ENCODE data around the gene IL3. TPM values are rescaled to one million over a fixed set of nuclear protein-coding genes. Genes with fewer than 3 reads are reported as not detected.

Gene IL3
- total and polyA plus RNA-seq, 2 of the 4 experiments (the other 2 are of a cell fraction) = not detected

DNA sequence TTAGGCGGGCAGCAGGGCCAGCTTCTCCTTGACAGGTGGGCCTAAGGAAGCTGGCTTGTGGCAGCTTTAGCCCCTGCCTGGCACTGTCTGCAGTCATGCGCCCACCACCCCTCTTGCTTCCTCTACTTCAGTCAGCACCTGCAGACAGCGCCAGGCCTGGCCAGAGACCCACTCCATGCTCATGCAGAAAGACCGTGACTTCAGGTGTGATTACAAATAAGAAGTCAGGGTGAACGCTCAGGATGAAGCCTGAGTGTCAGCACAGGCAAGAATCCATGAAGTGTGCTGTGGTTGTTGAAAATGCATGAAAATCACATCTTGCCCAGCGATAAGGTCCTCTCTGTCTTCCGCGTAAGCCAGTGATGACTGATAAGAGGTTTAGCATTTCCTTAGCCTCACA, 16.5 kb downstream of the IL3 start:
- no peak overlapping the region for H2BK5ac ChIP-seq (ENCODE audit: low read depth, low read length, poor library complexity, severe bottlenecking)
- H3K9me3 ChIP-seq (ENCODE audit: control insufficient read depth, insufficient read depth, low read length) = no peaks in the 10 kb centered on the region
- no peak overlapping the region for H2AK9ac ChIP-seq (replicated peaks; ENCODE audit: low read depth, low read length, poor library complexity)
- TF ChIP-seq, protein P1, sequence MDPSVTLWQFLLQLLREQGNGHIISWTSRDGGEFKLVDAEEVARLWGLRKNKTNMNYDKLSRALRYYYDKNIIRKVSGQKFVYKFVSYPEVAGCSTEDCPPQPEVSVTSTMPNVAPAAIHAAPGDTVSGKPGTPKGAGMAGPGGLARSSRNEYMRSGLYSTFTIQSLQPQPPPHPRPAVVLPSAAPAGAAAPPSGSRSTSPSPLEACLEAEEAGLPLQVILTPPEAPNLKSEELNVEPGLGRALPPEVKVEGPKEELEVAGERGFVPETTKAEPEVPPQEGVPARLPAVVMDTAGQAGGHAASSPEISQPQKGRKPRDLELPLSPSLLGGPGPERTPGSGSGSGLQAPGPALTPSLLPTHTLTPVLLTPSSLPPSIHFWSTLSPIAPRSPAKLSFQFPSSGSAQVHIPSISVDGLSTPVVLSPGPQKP (IDR thresholded peaks at IDR 0.05; ENCODE audit: borderline replicate concordance, low read depth, low read length) = no peak
- no peak for TF ChIP-seq MAFK (IDR thresholded peaks at IDR 0.05; ENCODE audit: low read depth, low read length)
- no peak for TF ChIP-seq RAD21 (IDR thresholded peaks at IDR 0.05; ENCODE audit: low read length)
- TF ChIP-seq BHLHE40 (IDR thresholded peaks at IDR 0.05; ENCODE audit: low read depth, low read length) = no peak
- no peak for TF ChIP-seq CHD1 (IDR thresholded peaks at IDR 0.05; ENCODE audit: low read depth, low read length)
- TF ChIP-seq, protein P2, sequence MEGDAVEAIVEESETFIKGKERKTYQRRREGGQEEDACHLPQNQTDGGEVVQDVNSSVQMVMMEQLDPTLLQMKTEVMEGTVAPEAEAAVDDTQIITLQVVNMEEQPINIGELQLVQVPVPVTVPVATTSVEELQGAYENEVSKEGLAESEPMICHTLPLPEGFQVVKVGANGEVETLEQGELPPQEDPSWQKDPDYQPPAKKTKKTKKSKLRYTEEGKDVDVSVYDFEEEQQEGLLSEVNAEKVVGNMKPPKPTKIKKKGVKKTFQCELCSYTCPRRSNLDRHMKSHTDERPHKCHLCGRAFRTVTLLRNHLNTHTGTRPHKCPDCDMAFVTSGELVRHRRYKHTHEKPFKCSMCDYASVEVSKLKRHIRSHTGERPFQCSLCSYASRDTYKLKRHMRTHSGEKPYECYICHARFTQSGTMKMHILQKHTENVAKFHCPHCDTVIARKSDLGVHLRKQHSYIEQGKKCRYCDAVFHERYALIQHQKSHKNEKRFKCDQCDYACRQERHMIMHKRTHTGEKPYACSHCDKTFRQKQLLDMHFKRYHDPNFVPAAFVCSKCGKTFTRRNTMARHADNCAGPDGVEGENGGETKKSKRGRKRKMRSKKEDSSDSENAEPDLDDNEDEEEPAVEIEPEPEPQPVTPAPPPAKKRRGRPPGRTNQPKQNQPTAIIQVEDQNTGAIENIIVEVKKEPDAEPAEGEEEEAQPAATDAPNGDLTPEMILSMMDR (conservative IDR thresholded peaks at IDR 0.05; ENCODE audit: low read depth, low read length) = no peak
- TF ChIP-seq POLR2A (IDR thresholded peaks at IDR 0.05; ENCODE audit: low read depth, low read length) = no peak
- TF ChIP-seq SMC3 (IDR thresholded peaks at IDR 0.05; ENCODE audit: low read depth, low read length) = no peak
- no peak for TF ChIP-seq MXI1 (IDR thresholded peaks at IDR 0.05; ENCODE audit: borderline replicate concordance, low read depth, low read length)
- no peak for TF ChIP-seq CEBPB (IDR thresholded peaks at IDR 0.05; ENCODE audit: low read depth, low read length)
- TF ChIP-seq MAZ (IDR thresholded peaks at IDR 0.05; ENCODE audit: borderline replicate concordance, low read depth, low read length) = no peak
- TF ChIP-seq RCOR1 (IDR thresholded peaks at IDR 0.05; ENCODE audit: insufficient replicate concordance, low read length) = no peak
- no peak for TF ChIP-seq RFX5 (IDR thresholded peaks at IDR 0.05; ENCODE audit: low read depth, low read length)
- TF ChIP-seq FOS (IDR thresholded peaks at IDR 0.05; ENCODE audit: low read depth, low read length) = no peak
- no peak for TF ChIP-seq NFE2L2 (IDR thresholded peaks at IDR 0.05; ENCODE audit: low read depth, low read length)
- H3K9me1 ChIP-seq (ENCODE audit: insufficient read depth, low read length) = peaks cover 6% of the 10 kb centered on the region; the same call in 1 of the 2 replicates
- no peak overlapping the region for H2BK120ac ChIP-seq (ENCODE audit: low read depth, low read length)
- no peak overlapping the region for H3K56ac ChIP-seq (ENCODE audit: extremely low read depth, insufficient read depth, low read length)
- no peaks in the 10 kb centered on the region for H3K79me1 ChIP-seq (ENCODE audit: low read depth in 1 of 2, low read length in 2 of 2)
- H4K8ac ChIP-seq (ENCODE audit: low read depth in 2 of 2, low read length in 2 of 2) = no peak overlapping the region
- H2AFZ ChIP-seq (replicated peaks; ENCODE audit: low read length, poor library complexity) = no peak overlapping the region
- CTCF ChIA-PET = interaction anchor here (0.6 kb wide), 1 partner anchor 103 kb away, joined by 3 read pairs; no protein-coding TSS in a partner anchor
- H3K4me2 ChIP-seq (ENCODE audit: low read depth, low read length) = no peak overlapping the region
- no peaks in the 10 kb centered on the region for H3K36me3 ChIP-seq (ENCODE audit: control insufficient read depth, insufficient read depth, low read length)
- POLR2A ChIA-PET (ENCODE audit: unreplicated experiment) = no interaction called here
- intact Hi-C loops (cut with micrococcal nuclease) (no loop called here), in situ Hi-C loops (cut with MboI; ENCODE audit: low sequenced_read_pairs) (loop anchor here (25.0 kb wide), 1 partner anchor 410 kb away; the partner anchor contains the start of gene IRF1), dilution Hi-C loops (cut with HindIII; ENCODE audit: low sequenced_read_pairs, unreplicated experiment) (no loop called here)
- peaks cover 6% of the 10 kb centered on the region for H3K4me1 ChIP-seq (ENCODE audit: control insufficient read depth, insufficient read depth, low read length)
- WGBS, 2 experiments (ENCODE audit: extremely low coverage in 2 of 2, insufficient read length in 1 of 2) = 100% methylated on average over 3 of the region's 8 CpGs; no CpG with 5 or more reads in 1 of the 2 experiments
- H3K18ac ChIP-seq (ENCODE audit: low read depth, low read length) = no peak overlapping the region
- ATAC-seq (ENCODE audit: low read depth) = no peak
- no peak overlapping the region for H4K91ac ChIP-seq (ENCODE audit: insufficient read depth, low read depth, low read length)
- H3K27ac ChIP-seq (ENCODE audit: insufficient read depth, low read length) = no peak overlapping the region
- H2AK5ac ChIP-seq (ENCODE audit: low read depth, low read length) = no peak overlapping the region
- H3K14ac ChIP-seq (replicated peaks; ENCODE audit: low read depth, low read length) = no peak overlapping the region
- no peak overlapping the region for H3K4me3 ChIP-seq (ENCODE audit: insufficient read depth, low read depth, low read length)
- no peak overlapping the region for H2BK20ac ChIP-seq (ENCODE audit: low read depth, low read length)
- H4K5ac ChIP-seq (ENCODE audit: low read depth, low read length) = no peak overlapping the region
- no peak overlapping the region for H3K23ac ChIP-seq (ENCODE audit: low read depth, low read length)
- H2BK15ac ChIP-seq (ENCODE audit: low read depth, low read length) = no peak overlapping the region
- H4K20me1 ChIP-seq (ENCODE audit: insufficient read depth, low read length) = no peaks in the 10 kb centered on the region
- no peaks in the 10 kb centered on the region for H3K27me3 ChIP-seq (ENCODE audit: control insufficient read depth, insufficient read depth, low read length)
- no peak for DNase-seq
- no TSS peak for BruUV-seq (replicated peaks)
- H3K4ac ChIP-seq (ENCODE audit: low read depth, low read length) = no peak overlapping the region
- no peak overlapping the region for H3K9ac ChIP-seq (ENCODE audit: low read depth, low read length)
